Activated CD8-positive, alpha-beta memory T cell treated with anti-CD3 and anti-CD28 coated beads, Interleukin-2, amount 50 U/mL, for 4 hours (primary cell): ENCODE data around the gene UBTD1.
"Not testable (repeated sequence)": the region's sequence is repeated elsewhere in the genome, so short reads cannot be mapped to it uniquely, and the experiment has no call there.

ENCODE experiments used
- DNase-seq: peaks from one replicate; pipeline ENCODE4 v3.0.0-alpha.2; 2020

The UBTD1 gene

DNA sequence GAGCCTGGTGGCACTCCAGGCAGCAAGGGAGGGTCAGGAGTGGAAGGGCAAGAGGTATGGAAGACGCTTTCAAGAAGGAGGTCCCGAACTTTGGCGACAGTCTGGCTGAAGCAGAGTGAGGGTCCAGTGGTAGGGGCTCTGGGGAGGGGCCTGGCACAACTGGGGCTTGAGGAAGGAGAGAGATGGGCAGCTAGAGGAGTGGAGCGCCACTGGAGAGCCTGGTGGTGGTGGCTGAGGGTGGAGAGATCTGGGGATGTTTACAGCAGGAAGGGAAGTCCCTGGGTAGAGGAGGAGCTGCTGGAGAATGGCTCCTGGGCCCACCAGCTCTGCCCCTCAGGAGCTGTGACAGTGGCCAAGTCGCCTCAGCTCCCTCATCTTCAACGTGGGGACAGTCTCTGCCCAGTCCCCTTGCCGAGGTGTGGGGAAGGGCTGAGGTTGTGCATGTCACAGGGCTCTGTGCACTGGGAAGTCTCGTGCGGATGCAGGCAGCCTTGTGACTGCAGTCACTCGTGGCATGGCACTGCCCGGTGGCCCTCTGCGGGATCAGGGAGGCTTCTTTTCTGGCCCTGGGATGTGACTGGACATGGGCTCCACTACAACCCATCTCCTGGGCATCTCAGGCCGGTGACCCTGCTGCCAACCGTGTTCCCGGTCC lies 18.5 kb downstream of the UBTD1 start:
- DNase-seq, result no peak

DNA sequence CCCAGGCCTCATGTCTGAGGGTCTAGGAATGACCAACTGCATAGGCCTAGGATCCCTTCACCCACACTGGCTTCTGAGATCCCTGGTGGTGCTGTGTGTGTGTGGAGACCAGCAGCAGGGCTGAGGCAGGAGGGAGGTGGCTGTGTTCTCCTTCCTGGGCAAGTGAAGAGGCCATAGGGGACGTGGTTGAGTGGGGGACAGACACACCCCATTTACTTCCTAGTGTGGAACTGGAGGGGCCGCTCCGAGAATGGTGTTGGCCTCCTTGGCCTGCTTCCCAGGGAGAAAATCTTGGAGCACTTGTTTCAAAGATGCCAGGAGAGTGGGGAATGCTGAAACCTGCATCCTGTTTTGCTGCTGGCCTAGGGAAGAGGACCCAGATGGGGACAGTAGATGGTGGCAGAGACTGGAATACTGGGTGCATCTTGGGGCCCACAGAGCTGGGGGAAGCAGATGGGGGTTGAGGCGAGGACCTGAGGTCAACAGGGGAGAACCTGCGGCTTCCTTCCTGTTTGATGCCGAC lies 19.1 kb downstream of the UBTD1 start:
- DNase-seq, result no peak

DNA sequence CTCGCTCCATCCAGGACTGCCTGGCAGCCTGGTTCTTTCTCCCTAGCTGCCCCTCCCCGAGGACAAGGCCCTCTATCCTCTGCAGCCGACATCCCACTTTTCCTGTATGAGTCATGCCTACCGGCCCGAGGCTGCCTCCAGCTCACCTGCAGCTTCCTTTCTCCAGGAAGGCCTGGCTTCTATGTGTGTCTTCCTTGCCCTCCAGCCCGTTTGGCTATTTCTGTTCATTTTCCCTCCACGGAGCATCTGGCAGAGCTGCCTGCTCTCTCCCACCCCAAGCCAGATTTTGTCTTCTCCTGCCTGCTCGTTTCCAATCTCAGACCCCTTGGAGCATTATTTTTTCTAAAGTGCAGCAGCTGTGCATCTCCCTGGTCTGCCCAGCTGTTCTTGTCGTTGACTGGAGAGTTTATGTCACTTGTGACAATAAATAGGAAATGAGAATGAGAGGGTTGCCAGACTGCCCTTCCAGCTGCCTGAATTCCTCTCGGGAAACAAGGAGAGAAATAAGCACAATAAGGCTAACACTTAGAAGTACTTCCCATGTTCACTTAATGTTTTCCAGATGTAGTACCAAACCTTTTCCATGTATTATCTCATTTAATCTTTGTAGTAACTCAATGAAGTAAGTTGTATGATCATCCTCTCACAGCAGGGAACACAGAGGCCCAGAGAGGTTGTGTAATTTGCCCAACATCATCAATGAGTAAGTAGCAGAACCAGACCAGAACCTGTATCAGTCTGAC lies 19.7 kb downstream of the UBTD1 start:
- DNase-seq, result no peak

DNA sequence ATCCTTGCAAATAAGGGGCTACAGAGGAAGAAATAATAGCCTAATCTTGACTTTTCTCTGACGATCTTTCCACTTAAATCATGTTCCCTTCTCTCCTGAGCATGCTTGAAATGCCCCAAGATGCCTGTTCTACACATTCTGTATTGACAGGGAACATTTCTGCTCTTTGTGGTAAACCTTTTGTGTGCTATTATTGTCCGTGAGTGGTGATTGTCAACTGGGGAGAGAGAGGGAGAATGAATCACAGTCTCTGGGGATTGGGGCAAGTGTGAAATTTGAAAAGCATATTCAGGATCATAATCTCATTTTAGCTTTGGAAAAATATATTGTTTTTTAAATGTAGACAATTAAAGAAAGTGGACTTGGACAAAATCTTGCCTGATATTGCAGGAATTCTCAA lies 20.6 kb downstream of the UBTD1 start:
- no peak for DNase-seq

DNA sequence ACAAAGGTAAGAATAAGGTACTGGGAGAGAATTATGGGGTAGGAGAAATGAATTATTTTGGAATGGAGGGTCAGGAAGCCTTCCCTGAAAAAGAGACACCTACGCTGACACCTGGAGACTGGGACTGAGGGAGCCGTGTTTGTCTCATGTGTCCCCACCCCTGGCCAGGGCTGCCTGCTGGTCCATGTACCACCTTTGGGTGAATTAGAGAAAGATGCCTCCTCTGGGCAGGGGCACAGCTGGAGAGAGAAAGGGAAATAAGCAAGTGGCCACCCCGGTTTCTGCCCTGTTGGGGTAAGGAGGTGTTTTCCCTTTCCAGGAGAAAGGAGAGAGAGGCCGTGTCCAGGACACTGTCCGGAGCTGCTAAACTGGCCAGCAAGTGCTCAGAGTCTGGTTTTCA lies 21.8 kb downstream of the UBTD1 start:
- DNase-seq, result no peak

DNA sequence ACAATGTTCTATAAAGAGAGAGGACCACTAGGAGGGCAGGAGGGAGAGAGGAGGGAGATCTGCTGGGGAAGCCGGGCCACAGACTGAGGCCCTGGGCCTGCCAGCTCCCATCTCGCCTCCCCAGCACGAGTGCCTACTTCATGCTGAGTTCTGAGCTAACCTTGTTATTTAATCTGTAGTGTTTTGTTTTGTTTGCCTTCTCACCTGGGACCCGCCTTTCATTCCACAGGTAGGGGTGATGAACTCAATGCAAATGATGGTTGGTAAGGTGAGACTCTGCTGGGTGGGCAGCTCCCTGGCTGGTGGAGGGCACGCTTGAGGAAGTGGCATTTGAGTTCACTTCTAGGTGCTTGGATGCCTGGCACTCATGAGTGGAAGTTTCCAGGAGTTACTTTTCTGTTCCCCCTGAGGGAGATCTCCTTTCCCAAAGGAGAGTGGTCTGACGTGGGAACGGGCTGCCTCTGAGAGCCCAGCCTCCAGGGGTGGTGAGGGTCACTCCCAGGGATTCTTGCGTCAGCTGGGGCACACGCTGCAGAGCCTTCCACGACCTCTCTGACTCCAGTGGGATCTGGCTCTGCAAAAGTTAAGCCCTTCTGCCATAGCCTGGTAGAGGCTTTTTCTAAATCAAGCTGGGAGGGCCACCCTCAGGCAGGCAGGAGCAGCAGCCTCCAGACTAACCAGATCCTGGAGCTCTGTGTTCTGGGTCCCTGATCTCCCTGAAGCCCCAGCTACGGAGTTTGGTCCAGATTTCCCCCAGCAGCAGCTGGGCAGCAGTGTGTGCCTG lies 22.4 kb downstream of the UBTD1 start:
- DNase-seq, result no peak

DNA sequence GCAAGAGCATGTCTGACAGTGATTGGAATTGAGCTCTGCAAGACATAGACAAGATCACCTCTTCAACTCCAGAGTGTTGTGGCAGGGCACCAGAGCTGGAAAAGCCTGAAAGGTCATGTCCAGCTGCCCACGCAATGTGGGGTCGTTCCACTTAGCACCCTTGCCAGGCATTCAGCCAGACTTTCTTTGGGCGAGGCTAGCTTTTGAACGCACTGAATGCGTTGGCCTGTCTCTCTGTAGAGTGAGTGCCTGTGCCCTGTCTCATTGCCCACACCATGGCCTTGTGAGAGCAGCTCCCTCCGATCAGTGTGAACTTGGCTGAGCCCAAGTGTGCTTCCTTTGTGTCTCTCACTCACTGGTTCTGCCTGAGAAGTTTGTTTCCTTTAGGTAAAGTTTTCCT lies 23.3 kb downstream of the UBTD1 start:
- no peak for DNase-seq

DNA sequence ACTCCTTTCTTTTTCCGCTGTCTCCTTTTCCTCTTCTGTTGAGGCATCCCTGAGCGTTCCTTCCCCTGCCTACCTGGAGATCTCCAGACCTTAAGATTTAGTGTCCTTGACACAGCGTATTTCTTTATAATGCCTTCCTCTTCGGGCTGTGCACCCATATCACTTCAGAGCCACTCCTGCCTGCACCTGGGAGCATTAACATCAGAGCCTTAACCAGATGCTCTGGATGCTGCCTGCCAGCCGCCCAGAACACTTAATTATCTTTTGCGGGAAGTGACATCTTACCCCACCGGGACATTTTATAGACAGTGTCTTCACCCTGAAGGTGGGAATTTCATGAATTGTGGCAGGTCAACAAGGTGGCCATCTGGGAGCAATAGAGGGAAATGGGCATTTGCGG lies 24.2 kb downstream of the UBTD1 start:
- no peak for DNase-seq

DNA sequence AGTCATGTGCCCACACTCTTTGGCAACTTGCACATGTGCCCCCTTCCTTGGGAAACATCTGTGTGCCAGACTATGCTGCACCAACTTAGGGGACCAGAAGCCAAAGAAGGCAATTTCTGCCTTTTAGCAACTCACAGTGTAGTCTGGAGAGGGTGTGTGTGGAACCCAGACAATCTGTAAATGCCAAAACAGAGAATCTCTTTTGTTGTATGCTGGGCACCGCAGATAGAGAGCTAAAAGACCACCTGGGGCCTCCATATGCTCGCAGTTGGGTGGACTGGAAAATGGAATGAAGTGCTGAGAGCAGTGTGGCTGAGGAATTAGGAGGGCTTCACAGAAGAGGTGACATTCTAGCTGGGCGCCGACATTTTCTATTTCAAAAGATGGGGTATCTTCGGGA lies 26.4 kb downstream of the UBTD1 start:
- no peak for DNase-seq

DNA sequence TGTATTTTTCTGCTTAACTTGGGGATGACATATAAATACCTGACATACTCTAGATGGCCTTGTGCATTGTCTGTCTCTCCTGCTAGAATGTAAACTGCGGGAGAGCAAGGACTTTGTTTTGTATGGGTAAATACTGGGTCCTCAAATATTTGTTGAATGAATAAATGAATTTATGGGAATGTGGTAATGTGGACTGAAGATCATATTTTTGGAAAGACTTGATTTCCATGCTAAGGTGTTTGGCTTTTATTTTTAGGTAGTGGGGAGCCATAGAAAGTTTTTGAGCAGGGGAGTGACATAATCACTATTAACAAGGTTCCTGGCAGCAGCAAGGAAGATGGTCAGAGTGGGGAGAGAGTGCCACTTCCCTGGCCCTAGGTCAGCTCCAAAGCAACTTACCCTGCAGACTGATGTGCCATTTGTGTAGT lies 27.0 kb downstream of the UBTD1 start:
- no peak for DNase-seq

DNA sequence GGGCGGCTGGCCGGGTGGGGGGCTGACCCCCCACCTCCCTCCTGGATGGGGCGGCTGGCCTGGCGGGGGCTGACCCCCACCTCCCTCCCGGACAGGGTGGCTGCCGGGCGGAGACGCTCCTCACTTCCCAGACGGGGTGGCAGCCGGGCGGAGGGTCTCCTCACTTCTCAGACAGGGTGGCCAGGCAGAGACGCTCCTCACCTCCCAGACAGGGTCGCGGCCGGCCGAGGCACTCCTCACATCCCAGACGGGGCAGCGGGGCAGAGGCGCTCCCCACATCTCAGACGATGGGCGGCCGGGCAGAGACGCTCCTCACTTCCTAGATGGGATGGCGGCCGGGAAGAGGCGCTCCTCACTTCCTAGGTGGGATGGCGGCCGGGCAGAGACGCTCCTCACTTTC lies 30.2 kb downstream of the UBTD1 start:
- DNase-seq, result not testable (repeated sequence)

DNA sequence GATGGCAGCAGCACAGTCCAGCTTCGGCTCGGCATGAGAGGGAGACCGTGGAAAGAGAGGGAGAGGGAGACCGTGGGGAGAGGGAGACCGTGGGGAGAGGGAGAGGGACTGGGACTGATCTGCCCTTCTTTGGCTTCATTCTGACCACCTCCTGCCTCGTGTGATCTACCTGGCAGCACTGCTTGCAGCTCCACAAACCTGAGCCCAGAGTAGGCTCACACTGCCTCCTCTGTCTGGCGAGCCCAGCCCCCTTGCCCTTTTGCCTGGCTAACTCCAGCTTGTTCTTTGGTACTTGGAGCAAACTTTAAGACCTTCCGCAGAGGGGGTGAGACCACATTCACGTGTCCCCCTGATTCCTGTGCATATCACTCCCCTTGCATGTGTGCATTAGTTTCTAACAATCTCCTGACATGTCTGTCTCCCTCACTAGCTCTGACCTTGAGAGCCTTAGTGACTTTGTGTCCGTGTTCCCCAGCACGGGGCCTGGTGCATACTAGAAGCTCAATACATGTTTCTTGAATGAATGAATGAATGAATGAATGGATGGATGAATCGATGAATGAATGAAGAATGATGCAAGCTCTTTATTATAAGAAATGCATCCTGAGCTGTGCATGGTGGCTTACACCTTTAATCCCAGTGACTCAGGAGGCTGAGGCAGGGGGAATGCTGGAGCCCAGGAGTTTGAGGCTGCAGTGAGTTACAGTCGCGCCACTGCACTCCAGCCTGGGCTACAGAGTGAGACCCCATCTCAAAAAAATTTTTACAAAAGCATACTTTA lies 31.2 kb downstream of the UBTD1 start:
- no peak for DNase-seq

DNA sequence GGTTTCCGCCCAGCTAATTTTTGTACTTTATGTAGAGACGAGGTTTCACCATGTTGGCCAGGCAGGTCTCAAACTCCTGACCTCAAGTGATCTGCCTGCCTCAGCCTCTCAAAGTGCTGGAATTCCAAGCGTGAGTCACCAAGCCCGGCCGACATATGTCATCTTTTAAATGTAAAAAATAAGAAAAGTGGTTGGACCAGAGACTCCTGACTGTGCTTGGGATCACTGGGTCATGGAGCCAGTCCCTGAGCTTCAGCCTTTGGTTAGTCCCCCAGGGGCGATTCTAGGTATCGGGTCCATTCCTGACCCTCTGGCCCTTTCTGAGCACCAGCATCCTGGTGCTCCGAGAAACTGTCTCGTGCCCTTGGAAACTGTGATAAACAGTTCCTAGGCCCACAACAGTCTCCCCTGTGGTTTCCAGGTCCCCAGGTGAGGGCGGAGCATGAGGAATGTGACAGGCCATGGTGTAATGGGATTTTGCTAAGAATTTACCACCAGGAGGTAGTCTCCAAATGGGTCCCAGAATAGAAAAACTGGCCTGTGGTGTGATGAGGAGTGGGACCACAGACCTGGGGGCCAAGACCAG lies 32.8 kb downstream of the UBTD1 start:
- DNase-seq, result no peak

DNA sequence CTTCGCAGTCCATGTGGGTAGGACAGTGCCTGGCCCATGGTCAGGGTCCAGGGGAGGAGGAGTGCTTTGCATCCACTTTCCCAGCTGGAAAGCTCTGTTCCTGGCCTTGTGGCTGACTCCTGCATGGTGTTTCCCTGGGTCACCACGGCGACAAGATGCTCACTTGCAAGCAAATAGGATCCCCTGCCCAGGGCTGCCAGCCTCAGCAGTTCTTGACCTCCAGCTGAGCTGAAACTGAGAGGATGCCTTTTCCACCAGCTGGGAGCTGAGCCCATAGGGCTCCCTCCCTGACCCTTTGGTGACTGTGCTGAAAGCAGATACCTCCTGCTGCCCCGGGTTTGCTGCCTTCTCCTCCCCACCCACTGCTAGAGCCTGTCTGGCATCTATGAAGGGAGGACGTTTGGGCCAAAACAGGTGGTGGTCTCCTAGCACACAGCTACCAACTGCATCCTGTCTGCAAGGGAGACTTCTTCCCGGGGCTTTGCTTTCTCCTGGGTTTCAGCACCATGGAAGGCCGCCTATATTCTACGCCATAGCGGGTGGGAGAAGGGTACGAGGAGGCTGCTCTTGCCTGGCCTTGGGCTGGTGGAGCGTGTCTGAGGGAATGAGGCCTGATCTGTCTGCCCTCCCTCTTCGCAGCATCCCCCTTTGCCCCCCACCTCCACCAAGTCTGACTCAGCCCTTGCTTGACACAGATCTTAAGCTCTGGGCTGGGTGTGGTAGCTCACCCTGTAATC lies 34.4 kb downstream of the UBTD1 start:
- DNase-seq, result no peak

DNA sequence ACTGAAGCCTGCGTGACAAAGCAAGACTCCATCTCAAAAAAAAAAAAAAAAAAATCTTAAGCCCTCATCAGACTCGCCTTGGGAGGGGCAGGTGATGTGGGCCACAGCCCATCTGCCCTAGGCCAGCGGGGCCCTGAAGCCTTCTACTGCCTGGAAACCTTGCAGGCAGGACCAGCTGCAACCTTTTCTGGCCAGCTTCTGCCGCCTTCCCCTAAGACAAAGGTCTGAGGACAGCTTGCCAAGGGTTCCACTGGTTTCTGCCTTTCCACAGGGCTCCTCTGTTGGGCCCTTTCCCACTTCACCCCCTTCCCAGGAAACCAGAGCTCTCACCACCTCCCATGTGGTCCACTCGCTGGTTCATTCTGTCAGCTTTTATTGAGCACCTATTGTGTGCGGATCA lies 35.2 kb downstream of the UBTD1 start:
- DNase-seq, result no peak

DNA sequence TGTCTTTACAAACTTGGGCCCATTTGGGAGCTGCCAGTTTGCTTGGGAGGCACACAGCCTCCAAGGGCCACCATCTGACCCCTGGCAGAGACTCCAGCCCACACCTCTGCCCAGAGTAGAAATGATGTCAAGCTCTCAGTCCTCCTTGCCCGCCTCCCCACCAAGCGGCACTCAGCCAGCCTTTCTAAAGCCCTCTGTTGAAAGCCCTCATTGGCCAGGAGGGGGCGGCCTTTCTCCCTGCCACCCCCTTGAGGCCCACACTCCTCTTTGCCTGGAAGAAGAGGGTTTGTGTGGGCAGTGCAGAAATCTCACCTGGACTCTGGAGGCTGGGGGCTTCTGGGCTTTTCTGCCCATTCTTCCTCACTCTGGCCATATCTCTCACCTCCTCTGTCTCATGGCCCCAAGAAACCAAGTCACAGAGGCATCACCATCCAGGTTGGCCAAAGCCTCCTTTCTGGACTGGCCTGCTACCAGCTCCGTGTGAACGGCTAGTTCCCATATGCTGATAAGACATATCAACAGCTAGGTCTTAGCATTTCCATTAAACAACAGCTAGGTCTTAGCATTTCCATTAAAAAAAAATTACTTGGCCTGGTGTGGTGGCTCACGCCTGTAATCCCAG lies 36.1 kb downstream of the UBTD1 start:
- peak; percentile 22 for DNase-seq

DNA sequence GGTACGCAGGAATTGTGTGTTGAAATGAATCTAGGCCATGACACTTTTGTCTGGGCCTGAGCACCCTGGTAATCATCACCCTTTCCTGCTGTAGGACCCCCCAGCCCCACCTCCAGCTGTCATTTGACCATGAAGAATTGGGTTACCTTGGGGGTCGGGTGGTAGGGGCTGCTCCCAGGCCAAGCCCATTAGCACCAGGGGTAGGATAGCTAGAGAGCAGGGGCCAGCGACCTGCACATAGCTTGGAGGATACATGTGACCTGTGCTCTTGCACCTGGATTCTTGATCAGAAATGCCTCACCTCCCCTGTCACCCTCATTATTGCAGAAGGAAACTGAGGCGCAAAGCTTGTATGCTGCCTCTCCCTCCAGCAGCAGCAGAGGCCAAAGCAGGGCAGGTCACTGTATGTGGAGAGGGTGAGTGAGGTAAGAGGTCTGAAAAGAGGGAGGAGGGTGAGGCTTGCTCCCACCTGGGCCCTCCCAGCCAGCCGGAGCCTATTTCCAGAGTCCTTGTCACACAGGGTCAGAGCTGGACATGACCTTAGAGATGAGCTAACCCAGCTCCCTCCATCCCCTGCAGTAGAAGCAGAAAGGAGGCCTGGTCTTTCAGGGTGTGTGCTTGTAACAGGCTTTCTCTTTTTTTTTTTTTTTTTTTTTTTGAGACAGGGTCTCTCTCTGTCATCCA lies 38.6 kb downstream of the UBTD1 start:
- DNase-seq, result no peak

DNA sequence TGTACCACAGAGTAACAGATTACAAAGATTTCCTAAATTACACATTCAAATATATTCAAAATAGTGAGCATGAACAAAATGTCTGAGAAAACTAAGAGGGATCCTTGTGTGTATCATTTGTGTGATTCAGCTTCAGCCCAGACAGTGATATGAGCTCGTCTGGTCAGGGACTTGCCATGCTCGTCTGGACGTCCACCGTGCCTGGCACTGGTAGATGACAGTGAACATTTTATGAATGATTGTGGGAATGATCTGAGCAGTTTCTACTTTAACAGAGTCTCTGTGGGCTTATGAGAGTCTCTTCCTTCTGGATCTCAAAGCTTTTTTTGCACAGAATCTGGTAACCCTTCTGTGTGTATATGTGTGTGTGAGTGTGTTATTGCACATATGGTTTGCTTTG lies 39.7 kb downstream of the UBTD1 start:
- no peak for DNase-seq

DNA sequence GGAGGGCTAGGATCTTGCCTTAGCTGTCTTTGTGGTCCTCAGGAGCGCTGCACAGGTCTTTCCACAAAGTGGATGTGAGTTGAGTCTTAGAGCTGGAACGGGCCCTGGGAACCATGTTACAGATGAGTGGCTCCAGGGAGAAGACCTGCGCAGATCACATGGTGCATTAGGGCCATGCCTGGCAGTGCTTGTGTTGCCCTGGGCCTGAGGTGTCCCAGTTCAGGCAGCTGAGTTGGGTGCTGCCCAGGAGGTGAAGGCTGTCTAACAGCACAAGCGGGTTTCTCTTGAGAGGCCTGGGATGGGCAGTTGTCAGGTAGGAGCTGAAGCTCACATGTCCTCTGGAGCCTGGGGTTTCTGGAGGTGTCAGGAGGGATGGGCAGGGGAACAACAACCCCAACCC lies 40.1 kb downstream of the UBTD1 start:
- no peak for DNase-seq

DNA sequence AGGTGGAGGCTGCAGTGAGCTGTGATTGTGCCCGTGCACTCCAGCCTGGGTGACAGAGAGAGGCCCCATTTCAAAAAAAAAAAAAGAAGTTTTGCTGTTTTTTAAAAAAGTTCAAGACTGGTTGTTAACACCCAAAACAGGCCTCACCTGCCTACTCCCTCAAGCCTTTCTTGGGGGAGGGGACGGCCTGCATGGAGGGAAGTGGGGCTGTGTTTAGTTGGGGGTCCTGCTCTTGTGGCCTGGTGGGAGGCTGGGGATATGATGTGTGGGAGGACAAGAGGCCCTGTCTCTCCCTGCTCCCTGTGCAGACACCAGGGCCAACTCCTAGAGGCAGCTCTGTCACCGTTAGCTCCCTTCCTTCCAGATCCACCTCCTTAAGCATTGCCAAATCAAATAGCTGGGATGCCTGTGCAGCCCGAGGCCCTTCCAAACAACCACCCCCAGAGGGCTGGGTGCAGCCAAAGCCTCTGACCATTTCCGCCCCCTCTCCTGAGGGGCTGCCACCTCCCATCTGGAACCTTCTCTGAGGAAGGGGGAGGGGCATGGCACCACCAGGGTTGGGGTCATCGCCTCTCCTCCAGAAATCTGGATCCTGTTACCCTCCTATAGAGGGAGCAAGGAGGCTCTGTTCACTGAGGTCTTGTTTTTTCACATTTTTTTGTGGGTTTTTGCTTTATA lies 40.9 kb downstream of the UBTD1 start:
- no peak for DNase-seq
